WI38 (cell line): ENCODE measurements around the gene GAK.

Experiments used
- H3K4me3 ChIP-seq: 2 replicates; pipeline ENCODE4 v1.5.1; 2011; ENCODE audit warnings: low read depth, mild to moderate bottlenecking, control low read depth, low read length
- CTCF ChIP-seq: IDR thresholded peaks from 2 replicates; pipeline ENCODE4 v1.5.1; 2012; ENCODE audit warnings: low read depth, mild to moderate bottlenecking, control low read depth, low read length

The GAK gene

GRCh38 chr4:850323-850945 is 81.7 kb downstream of the GAK start:
- TF ChIP-seq CTCF: no peak
- no peak overlapping the region for H3K4me3 ChIP-seq

GRCh38 chr4:849478-850175 is 82.5 kb downstream of the GAK start:
- no peak overlapping the region for H3K4me3 ChIP-seq
- TF ChIP-seq CTCF: no peak

- TF ChIP-seq CTCF: no peak
- no peak overlapping the region for H3K4me3 ChIP-seq
Measured at GRCh38 chr4:848803-849477, 83.2 kb downstream of the GAK start.

- TF ChIP-seq CTCF: no peak
- no peak overlapping the region for H3K4me3 ChIP-seq
Measured at GRCh38 chr4:848307-848691, 83.8 kb downstream of the GAK start.

- TF ChIP-seq CTCF: no peak
- H3K4me3 ChIP-seq: no peak overlapping the region
Measured at GRCh38 chr4:845836-846251, 86.3 kb downstream of the GAK start.

- TF ChIP-seq CTCF: no peak
- no peak overlapping the region for H3K4me3 ChIP-seq
Measured at GRCh38 chr4:845233-845835, 86.8 kb downstream of the GAK start.
